Suprapubic skin (tissue), 4 donors: Measurements from ENCODE around the gene MRPL9. TPM values are rescaled to one million over a fixed set of nuclear protein-coding genes. Genes with fewer than 3 reads are reported as not detected.

Experiments used
- DNase-seq, 2 donors: peaks; one replicate each; pipeline ENCODE4 v3.0.0-alpha.2; 2019; ENCODE audit warnings: low spot score in 2 of 2
- H3K27ac ChIP-seq: fragments of 200-600 bp; sonication (generic); one replicate; pipeline ENCODE4 v1.5.1; 2019
- H3K27me3 ChIP-seq: fragments of 200-600 bp; sonication (generic); one replicate; pipeline ENCODE4 v1.5.1; 2019
- H3K36me3 ChIP-seq: fragments of 200-600 bp; sonication (generic); one replicate; pipeline ENCODE4 v1.5.1; 2019
- H3K4me1 ChIP-seq: fragments of 200-600 bp; sonication (generic); one replicate; pipeline ENCODE4 v1.5.1; 2019
- H3K4me3 ChIP-seq: fragments of 200-600 bp; sonication (generic); one replicate; pipeline ENCODE4 v1.5.1; 2019; ENCODE audit warnings: mild to moderate bottlenecking
- H3K9me3 ChIP-seq: fragments of 200-600 bp; sonication (generic); one replicate; pipeline ENCODE4 v1.5.1; 2019
- CTCF ChIP-seq, 2 donors: fragments of 200-600 bp in 1 of 2; fragments of 450-650 bp in 1 of 2; sonication (generic) in 1 of 2; IDR thresholded peaks; one replicate each; pipeline ENCODE4 v1.5.1; 2016 to 2019; ENCODE audit warnings: antibody characterized with exemption in 2 of 2, mild to moderate bottlenecking in 1 of 2, moderate library complexity in 1 of 2
- EP300 ChIP-seq: sonication (generic); formaldehyde crosslinking; IDR thresholded peaks from one replicate; pipeline ENCODE4 v1.6.1; 2017; ENCODE audit warnings: antibody characterized with exemption
- POLR2A ChIP-seq, 2 donors: fragments of 450-650 bp; IDR thresholded peaks; one replicate each; pipeline ENCODE4 v1.6.1; 2017; ENCODE audit warnings: antibody characterized with exemption in 2 of 2, mild to moderate bottlenecking in 2 of 2, moderate library complexity in 2 of 2
- POLR2AphosphoS5 ChIP-seq, 3 donors: sonication (generic); formaldehyde crosslinking; IDR thresholded peaks; one replicate each; pipeline ENCODE4 v1.6.1; 2017; ENCODE audit warnings: antibody characterized with exemption in 3 of 3
- WGBS: methylation state at CpG from one replicate; pipeline ENCODE4 v1.1.5; 2018; 5-methylcytosine and 5-hydroxymethylcytosine counted together
- total RNA-seq, 4 donors: library from RNA; depleted of rRNA; stranded (reverse); fragments of >200 nt; gene quantifications; one replicate each; pipeline ENCODE4 v1.1.0, GENCODE V29; 2016

MRPL9 gene
- total RNA-seq, 4 donors from 2014 or later: 52.8 to 77.5 (median 59.4) TPM

GRCh38 chr1:151728151-151729054 is 34.9 kb downstream of the MRPL9 start:
- no peak overlapping the region for H3K27ac ChIP-seq
- no peak overlapping the region for H3K4me3 ChIP-seq
- 49% methylated on average over 19 of the region's 19 CpGs for WGBS
- H3K36me3 ChIP-seq: no peaks in the 10 kb centered on the region
- peak in 1 of 2 donors; percentile 61 for DNase-seq
- H3K4me1 ChIP-seq: no peaks in the 10 kb centered on the region
- no peak for TF ChIP-seq CTCF (IDR thresholded peaks at IDR 0.05)
- no peak for TF ChIP-seq POLR2A (IDR thresholded peaks at IDR 0.05)
- no peak for TF ChIP-seq POLR2AphosphoS5 (IDR thresholded peaks at IDR 0.05)
- no peak for TF ChIP-seq EP300
- H3K27me3 ChIP-seq: peaks cover 11% of the 10 kb centered on the region
- no peaks in the 10 kb centered on the region for H3K9me3 ChIP-seq

GRCh38 chr1:151723726-151724370 is 39.4 kb downstream of the MRPL9 start:
- no peak for DNase-seq
- H3K27me3 ChIP-seq: peaks cover 11% of the 10 kb centered on the region
- H3K9me3 ChIP-seq: no peaks in the 10 kb centered on the region
- H3K4me3 ChIP-seq: no peak overlapping the region
- H3K4me1 ChIP-seq: peaks cover 19% of the 10 kb centered on the region
- no peak overlapping the region for H3K27ac ChIP-seq
- 54% methylated on average over 3 of the region's 3 CpGs for WGBS
- TF ChIP-seq POLR2A (IDR thresholded peaks at IDR 0.05): no peak
- TF ChIP-seq CTCF (IDR thresholded peaks at IDR 0.05): no peak
- no peaks in the 10 kb centered on the region for H3K36me3 ChIP-seq

GRCh38 chr1:151721788-151722510 is 41.3 kb downstream of the MRPL9 start:
- Histone ChIP-seq H3K27ac (no peak overlapping the region), H3K4me3 (peak overlapping the region; percentile 43), H3K9me3 (no peaks in the 10 kb centered on the region), H3K4me1 (peaks cover 27% of the 10 kb centered on the region), H3K27me3 (peaks cover 19% of the 10 kb centered on the region), H3K36me3 (no peaks in the 10 kb centered on the region)
- 45% methylated on average over 17 of the region's 17 CpGs for WGBS
- TF ChIP-seq POLR2A (IDR thresholded peaks at IDR 0.05) (no peak), POLR2AphosphoS5 (IDR thresholded peaks at IDR 0.05) (no peak), EP300 (no peak), CTCF (IDR thresholded peaks at IDR 0.05) (no peak)
- no peak for DNase-seq

GRCh38 chr1:151720974-151721787 is 42.1 kb downstream of the MRPL9 start, which contains the start of gene RIIAD1:
Gene RIIAD1 (plus strand): TSS chr1:151721522. CDS start chr1:151721537, 15 bp downstream.
- no peak for TF ChIP-seq EP300
- TF ChIP-seq POLR2A (IDR thresholded peaks at IDR 0.05): no peak
- H3K9me3 ChIP-seq: no peaks in the 10 kb centered on the region
- peaks cover 22% of the 10 kb centered on the region for H3K27me3 ChIP-seq
- H3K4me1 ChIP-seq: peaks cover 33% of the 10 kb centered on the region
- H3K36me3 ChIP-seq: no peaks in the 10 kb centered on the region
- peak within 1 kb of the TSS; percentile 3 for H3K27ac ChIP-seq
- H3K4me3 ChIP-seq: peak within 1 kb of the TSS; percentile 43
- DNase-seq: no peak
- 10% methylated on average over 25 of the region's 44 CpGs for WGBS

- H3K4me1 ChIP-seq: peaks cover 33% of the 10 kb centered on the region
- no peaks in the 10 kb centered on the region for H3K36me3 ChIP-seq
- WGBS: 25% methylated on average over 5 of the region's 5 CpGs
- peak overlapping the region; percentile 3 for H3K27ac ChIP-seq
- H3K27me3 ChIP-seq: peaks cover 27% of the 10 kb centered on the region
- peak overlapping the region; percentile 43 for H3K4me3 ChIP-seq
- no peak for DNase-seq
- no peaks in the 10 kb centered on the region for H3K9me3 ChIP-seq
- TF ChIP-seq POLR2A (IDR thresholded peaks at IDR 0.05) (no peak), POLR2AphosphoS5 (IDR thresholded peaks at IDR 0.05) (no peak), CTCF (IDR thresholded peaks at IDR 0.05) (no peak), EP300 (no peak)
Observed at GRCh38 chr1:151720554-151720953, 42.7 kb downstream of the MRPL9 start.
